Heart left ventricle (tissue), 16 donors: Measurements from ENCODE around the gene PHKB. TPM values are rescaled to one million over a fixed set of nuclear protein-coding genes. Genes with fewer than 3 reads are reported as not detected.
A peak's percentile ranks its signal among the peaks of the same experiment; 100 is the strongest.

Source experiments
- ATAC-seq, 4 donors: fragments of 200-7000 bp; cut with Tn5 transposase; one replicate each; pipeline ENCODE4 v1.9.1; 2020 to 2022; ENCODE audit warnings: moderate library complexity in 4 of 4, mild to moderate bottlenecking in 3 of 4, moderate number of reproducible peaks in 1 of 4
- DNase-seq, 5 donors: peaks; one replicate each; pipeline ENCODE4 v3.0.0-alpha.2; 2020
- H3K27ac ChIP-seq, 12 donors: fragments of 200-600 bp; sonication (generic) in 4 of 12; one replicate each; pipeline versions ENCODE4 v1.5.0 to v1.8.0; 2016 to 2022; ENCODE audit warnings: mild to moderate bottlenecking in 2 of 12
- H3K27me3 ChIP-seq, 9 donors: fragments of 200-600 bp; sonication (generic) in 2 of 9; one replicate each; pipeline versions ENCODE4 v1.5.1 to v1.8.0; 2016 to 2022; ENCODE audit warnings: mild to moderate bottlenecking in 3 of 9
- H3K36me3 ChIP-seq, 9 donors: fragments of 200-600 bp; sonication (generic) in 2 of 9; one replicate each; pipeline versions ENCODE4 v1.5.0 to v1.8.0; 2018 to 2022; ENCODE audit warnings: mild to moderate bottlenecking in 2 of 9
- H3K4me1 ChIP-seq, 12 donors: fragments of 200-600 bp; sonication (generic) in 4 of 12; one replicate each; pipeline versions ENCODE4 v1.5.0 to v1.8.0; 2016 to 2022; ENCODE audit warnings: mild to moderate bottlenecking in 3 of 12
- H3K4me3 ChIP-seq, 12 donors: fragments of 200-600 bp; sonication (generic) in 4 of 12; one replicate each; pipeline versions ENCODE4 v1.5.0 to v1.8.0; 2017 to 2022; ENCODE audit warnings: mild to moderate bottlenecking in 9 of 12, moderate library complexity in 4 of 12
- H3K9me3 ChIP-seq, 12 donors: fragments of 200-600 bp; sonication (generic) in 4 of 12; one replicate each; pipeline versions ENCODE4 v1.5.0 to v1.8.0; 2016 to 2022; ENCODE audit warnings: mild to moderate bottlenecking in 1 of 12
- CTCF ChIP-seq, 12 donors: fragments of 200-600 bp; sonication (generic) in 4 of 12; IDR thresholded peaks; one replicate each; pipeline versions ENCODE4 v1.5.0 to v1.8.0; 2018 to 2022; ENCODE audit warnings: antibody characterized with exemption in 12 of 12, mild to moderate bottlenecking in 5 of 12
- POLR2A ChIP-seq, 2 donors: fragments of 450-650 bp; IDR thresholded peaks; one replicate each; pipeline ENCODE4 v1.6.1; 2017; ENCODE audit warnings: antibody characterized with exemption in 2 of 2, mild to moderate bottlenecking in 2 of 2, moderate library complexity in 2 of 2
- WGBS, 4 donors: extraction: QIAGEN DNeasy Blood & Tissue Kit in 2 of 4; methylation state at CpG; one replicate each; pipeline versions ENCODE4 v1.1.5 to v1.1.7; 2013 to 2018; 5-methylcytosine and 5-hydroxymethylcytosine counted together
- intact Hi-C, 10 donors: fragments of 100-400 bp; cut with DNase I; formaldehyde crosslinking; loops; one replicate each; pipeline versions ENCODE4 v1.11.1 to v1.14.2; 2022
- polyA plus RNA-seq, 2 donors: library from polyadenylated mRNA; stranded (reverse); fragments of 200-250 nt; gene quantifications; one replicate each; pipeline ENCODE4 v1.2.3, GENCODE V29; 2013
- total RNA-seq, 9 donors: library from RNA; depleted of rRNA in 2 of 9; stranded (reverse); fragments of >200 nt in 2 of 9; fragmentation: NEBNext Ultra II Directional in 3 of 9; extraction: Animal tissue kit (Norgen Biotek cat#: 25700) in 3 of 9; gene quantifications; one replicate each; pipeline versions ENCODE4 v1.1.0 to v1.2.4, GENCODE V29; 2016 to 2023
- donor health status: ischemic (EF 13 %, LVEDD 7.1; RV severe dilation, severe dysfunction).
- donor health status: healthy with polysubstance abuse.
- donor health status: DM: no; HTN: yes; CAD: no.
- donor health status: DM: no; HTN: no; CAD: no.
- donor health status: ischemic (EF 25% LVEDD 6.9; RV normal size, moderate dysfunction).
- donor health status: ischemic (EF 25% LVEDD 5.7; RV mildly dilated, moderate dysfunction).
- donor health status: healthy.
- donor health status: DM: yes; HTN: yes; CAD: no.
- donor health status: ischemic (EF 35%, LVEDD 5.7; RV mildly dilated, moderate dysfunction).
- donor health status: nonischemic (EF 11% LVEDD 7.7; RV severe dilation, severe dysfunction).
- donor health status: DM: yes; HTN: yes; CAD: no.
- donor health status: PGD.
- donor health status: ischemic (EF 29% LVEDD 5.4; RV normal size, mild dysfunction).
- donor health status: nonischemic (EF 23%, LVEDD 6.1; RV moderate dilation, normal function).

PHKB gene
- total and polyA plus RNA-seq, 11 donors, result 14.2 to 70.1 (median 61.3) TPM

- H3K27ac ChIP-seq, result no peak overlapping the region
- no peaks in the 10 kb centered on the region for H3K27me3 ChIP-seq
- H3K4me3 ChIP-seq, result no peak overlapping the region
- H3K4me1 ChIP-seq, result peaks cover 0 to 5% (median 0%) of the 10 kb centered on the region in 12 donors
- H3K36me3 ChIP-seq, result peaks cover 0 to 62% (median 31%) of the 10 kb centered on the region in 9 donors
- intact Hi-C loops, result no loop called here
- DNase-seq (no peak), ATAC-seq (no peak)
- H3K9me3 ChIP-seq, result peaks cover 0 to 9% (median 0%) of the 10 kb centered on the region in 12 donors
- TF ChIP-seq CTCF (IDR thresholded peaks at IDR 0.05) (no peak), POLR2A (IDR thresholded peaks at IDR 0.05) (no peak)
These were observed 143.2 kb downstream of the PHKB start for GRCh38 chr16:47604306-47604705.

- Histone ChIP-seq H3K36me3 (peaks cover 0 to 45% (median 28%) of the 10 kb centered on the region in 9 donors), H3K4me3 (no peak overlapping the region), H3K27me3 (no peaks in the 10 kb centered on the region), H3K9me3 (peaks cover 0 to 9% (median 0%) of the 10 kb centered on the region in 12 donors), H3K4me1 (peaks cover 0 to 9% (median 0%) of the 10 kb centered on the region in 12 donors), H3K27ac (no peak overlapping the region)
- ATAC-seq (no peak), DNase-seq (no peak)
- intact Hi-C loops, result no loop called here
- TF ChIP-seq CTCF (IDR thresholded peaks at IDR 0.05), result no peak
- no peak for TF ChIP-seq POLR2A (IDR thresholded peaks at IDR 0.05)
- WGBS, 4 donors, result 90 to 98% (median 93%) methylated on average over 2 of the region's 2 CpGs
These were observed 149.9 kb downstream of the PHKB start for GRCh38 chr16:47611042-47611441.

- TF ChIP-seq CTCF (IDR thresholded peaks at IDR 0.05), result no peak
- TF ChIP-seq POLR2A (IDR thresholded peaks at IDR 0.05), result no peak
- H3K36me3 ChIP-seq, result peaks cover 0 to 39% (median 18%) of the 10 kb centered on the region in 9 donors
- no peak for DNase-seq
- H3K4me3 ChIP-seq, result no peak overlapping the region
- WGBS, 4 donors, result 75 to 89% (median 81%) methylated on average over 4 of the region's 4 CpGs
- peaks cover 0 to 9% (median 0%) of the 10 kb centered on the region in 12 donors for H3K9me3 ChIP-seq
- intact Hi-C loops, result no loop called here
- no peaks in the 10 kb centered on the region for H3K27me3 ChIP-seq
- H3K27ac ChIP-seq, result no peak overlapping the region
- ATAC-seq, result peak in 1 of 4 donors; percentile 47
- peaks cover 0 to 9% (median 0%) of the 10 kb centered on the region in 12 donors for H3K4me1 ChIP-seq
These were observed 150.8 kb downstream of the PHKB start for GRCh38 chr16:47611848-47612493.

- TF ChIP-seq POLR2A (IDR thresholded peaks at IDR 0.05), result no peak
- intact Hi-C loops, result no loop called here
- ATAC-seq (no peak), DNase-seq (no peak)
- Histone ChIP-seq H3K27me3 (no peaks in the 10 kb centered on the region), H3K9me3 (peaks cover 0 to 1% (median 0%) of the 10 kb centered on the region in 12 donors), H3K36me3 (peaks cover 0 to 33% (median 15%) of the 10 kb centered on the region in 9 donors), H3K27ac (no peak overlapping the region), H3K4me3 (no peak overlapping the region), H3K4me1 (peaks cover 0 to 10% (median 0%) of the 10 kb centered on the region in 12 donors)
- 87 to 93% (median 91%) methylated on average over 2 of the region's 2 CpGs for WGBS, 4 donors
These were observed 151.6 kb downstream of the PHKB start for GRCh38 chr16:47612711-47613110.
